HepG2 (cell line): ENCODE measurements around the gene UGP2. TPM values are rescaled to one million over a fixed set of nuclear protein-coding genes. Genes with fewer than 3 reads are reported as not detected.
A peak's percentile ranks its signal among the peaks of the same experiment; 100 is the strongest.

Experiments used
- LCORL ChIP-seq, 2 experiments: fragments of 450-650 bp in 1 of 2; sonication (generic) in 1 of 2; formaldehyde crosslinking in 1 of 2; IDR thresholded peaks; 2 replicates each; pipeline versions ENCODE4 v1.5.0 to v1.6.1; 2017 to 2020; ENCODE audit warnings: antibody characterized with exemption in 1 of 2, missing genetic modification reagents in 1 of 2
- NCOR1 ChIP-seq: fragments of 200-600 bp; sonication (generic); IDR thresholded peaks from 2 replicates; pipeline ENCODE4 v1.7.0; 2017; ENCODE audit warnings: antibody characterized with exemption, low read length, borderline replicate concordance
- NONO ChIP-seq, 2 experiments: fragments of 450-650 bp in 1 of 2; sonication (generic) in 1 of 2; formaldehyde crosslinking in 1 of 2; IDR thresholded peaks in 1 of 2; conservative IDR thresholded peaks in 1 of 2; 2 replicates each; pipeline versions ENCODE4 v1.6.1 to v1.8.0; 2017 to 2022; ENCODE audit warnings: mild to moderate bottlenecking in 1 of 2, missing genetic modification reagents in 1 of 2, moderate library complexity in 1 of 2
- RBAK ChIP-seq: sonication (generic); formaldehyde crosslinking; IDR thresholded peaks from 2 replicates; pipeline ENCODE4 v1.5.1; 2020; ENCODE audit warnings: mild to moderate bottlenecking, missing genetic modification reagents
- ZNF17 ChIP-seq: sonication (generic); formaldehyde crosslinking; IDR thresholded peaks from 2 replicates; pipeline ENCODE4 v1.5.0; 2020; ENCODE audit warnings: mild to moderate bottlenecking, missing genetic modification reagents
- ZNF280B ChIP-seq: sonication (generic); formaldehyde crosslinking; IDR thresholded peaks from 2 replicates; pipeline ENCODE4 v1.5.0; 2020; ENCODE audit warnings: missing genetic modification reagents, mild to moderate bottlenecking, borderline replicate concordance
- ZNF30 ChIP-seq: sonication (generic); formaldehyde crosslinking; IDR thresholded peaks from 2 replicates; pipeline ENCODE4 v1.5.0; 2020; ENCODE audit warnings: mild to moderate bottlenecking, missing genetic modification reagents
- ZNF354B ChIP-seq: sonication (generic); formaldehyde crosslinking; IDR thresholded peaks from 2 replicates; pipeline ENCODE4 v1.8.0; 2022; ENCODE audit warnings: mild to moderate bottlenecking, missing genetic modification reagents
- ZNF496 ChIP-seq: sonication (generic); formaldehyde crosslinking; IDR thresholded peaks from 2 replicates; pipeline ENCODE4 v1.8.1; 2023; ENCODE audit warnings: mild to moderate bottlenecking, moderate library complexity, missing genetic modification reagents; ENCODE audit not compliant: insufficient replicate concordance
- ZNF607 ChIP-seq: sonication (generic); formaldehyde crosslinking; IDR thresholded peaks from 2 replicates; pipeline ENCODE4 v1.5.1; 2020; ENCODE audit warnings: missing genetic modification reagents, mild to moderate bottlenecking, borderline replicate concordance
- ZNF614 ChIP-seq: IDR thresholded peaks from 2 replicates; pipeline ENCODE4 v1.6.1; 2018; ENCODE audit warnings: missing biosample characterization, missing genetic modification reagents, inconsistent platforms, borderline replicate concordance
- polyA plus RNA-seq, 8 experiments: library from polyadenylated mRNA; depleted of rRNA in 3 of 8; stranded (reverse) in 7 of 8; unstranded in 1 of 8; fragments of >200 nt; fragmentation: Illumina TruSeq in 4 of 8; extraction: Trizol in 4 of 8; gene quantifications; 2 replicates each; pipeline versions ENCODE4 v1.2.1 to v1.2.3, GENCODE V29; 2011 to 2016; ENCODE audit warnings: low read depth in 4 of 8, missing spikeins in 1 of 8, mixed read lengths in 1 of 8; ENCODE audit not compliant: insufficient read depth in 1 of 8
- total RNA-seq, 5 experiments: library from RNA; depleted of rRNA; stranded (reverse); fragments of >200 nt; fragmentation: Illumina TruSeq; extraction: Trizol; gene quantifications; 2 replicates each; pipeline ENCODE4 v1.2.3, GENCODE V29; 2016; ENCODE audit warnings: low read depth in 1 of 5
- TF ChIP-seq, protein P1 (sequence below): sonication (generic); formaldehyde crosslinking; IDR thresholded peaks from 2 replicates; pipeline ENCODE4 v1.4.0; 2020; ENCODE audit warnings: missing genetic modification reagents, mild to moderate bottlenecking, borderline replicate concordance
- TF ChIP-seq, protein P2 (sequence below): sonication (generic); formaldehyde crosslinking; conservative IDR thresholded peaks from 2 replicates; pipeline ENCODE4 v1.4.0; 2020; ENCODE audit warnings: missing genetic modification reagents
- TF ChIP-seq, protein P3 (sequence below): sonication (generic); formaldehyde crosslinking; IDR thresholded peaks from 2 replicates; pipeline ENCODE4 v1.4.0; 2020; ENCODE audit warnings: missing genetic modification reagents, borderline replicate concordance
- TF ChIP-seq, protein P4 (sequence below): sonication (generic); formaldehyde crosslinking; conservative IDR thresholded peaks from 2 replicates; pipeline ENCODE4 v1.4.0; 2020; ENCODE audit warnings: missing genetic modification reagents
- TF ChIP-seq, protein P5 (sequence below): sonication (generic); formaldehyde crosslinking; IDR thresholded peaks from 2 replicates; pipeline ENCODE4 v1.8.0; 2022; ENCODE audit warnings: mild to moderate bottlenecking, missing genetic modification reagents

UGP2 gene
- total and polyA plus RNA-seq, 2 of the 13 experiments (the other 11 are each of a cell fraction or from before 2014, with no cell fraction given), result 96.0 to 134 TPM

GRCh38 chr2:63827749-63828148 lies 13.9 kb upstream of the UGP2 start (continued):
- TF ChIP-seq NONO (IDR thresholded peaks at IDR 0.05), result no peak
- TF ChIP-seq NONO (CRISPR knock-in tag; conservative IDR thresholded peaks at IDR 0.05), result 0 out of 2 replicates have a peak, but pooled peaks have one; percentile 22
- TF ChIP-seq ZNF354B, result no peak
- TF ChIP-seq, protein P1, sequence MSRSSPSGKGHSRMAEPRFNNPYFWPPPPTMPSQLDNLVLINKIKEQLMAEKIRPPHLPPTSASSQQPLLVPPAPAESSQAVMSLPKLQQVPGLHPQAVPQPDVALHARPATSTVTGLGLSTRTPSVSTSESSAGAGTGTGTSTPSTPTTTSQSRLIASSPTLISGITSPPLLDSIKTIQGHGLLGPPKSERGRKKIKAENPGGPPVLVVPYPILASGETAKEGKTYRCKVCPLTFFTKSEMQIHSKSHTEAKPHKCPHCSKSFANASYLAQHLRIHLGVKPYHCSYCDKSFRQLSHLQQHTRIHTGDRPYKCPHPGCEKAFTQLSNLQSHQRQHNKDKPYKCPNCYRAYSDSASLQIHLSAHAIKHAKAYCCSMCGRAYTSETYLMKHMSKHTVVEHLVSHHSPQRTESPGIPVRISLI (CRISPR knock-in tag), result peak; percentile 41; the same call in 1 of the 2 replicates
- TF ChIP-seq, protein P2, sequence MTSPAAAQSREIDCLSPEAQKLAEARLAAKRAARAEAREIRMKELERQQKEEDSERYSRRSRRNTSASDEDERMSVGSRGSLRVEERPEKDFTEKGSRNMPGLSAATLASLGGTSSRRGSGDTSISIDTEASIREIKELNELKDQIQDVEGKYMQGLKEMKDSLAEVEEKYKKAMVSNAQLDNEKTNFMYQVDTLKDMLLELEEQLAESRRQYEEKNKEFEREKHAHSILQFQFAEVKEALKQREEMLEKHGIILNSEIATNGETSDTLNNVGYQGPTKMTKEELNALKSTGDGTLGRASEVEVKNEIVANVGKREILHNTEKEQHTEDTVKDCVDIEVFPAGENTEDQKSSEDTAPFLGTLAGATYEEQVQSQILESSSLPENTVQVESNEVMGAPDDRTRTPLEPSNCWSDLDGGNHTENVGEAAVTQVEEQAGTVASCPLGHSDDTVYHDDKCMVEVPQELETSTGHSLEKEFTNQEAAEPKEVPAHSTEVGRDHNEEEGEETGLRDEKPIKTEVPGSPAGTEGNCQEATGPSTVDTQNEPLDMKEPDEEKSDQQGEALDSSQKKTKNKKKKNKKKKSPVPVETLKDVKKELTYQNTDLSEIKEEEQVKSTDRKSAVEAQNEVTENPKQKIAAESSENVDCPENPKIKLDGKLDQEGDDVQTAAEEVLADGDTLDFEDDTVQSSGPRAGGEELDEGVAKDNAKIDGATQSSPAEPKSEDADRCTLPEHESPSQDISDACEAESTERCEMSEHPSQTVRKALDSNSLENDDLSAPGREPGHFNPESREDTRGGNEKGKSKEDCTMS (CRISPR knock-in tag), result no peak
- no peak for TF ChIP-seq RBAK
- TF ChIP-seq, protein P3, sequence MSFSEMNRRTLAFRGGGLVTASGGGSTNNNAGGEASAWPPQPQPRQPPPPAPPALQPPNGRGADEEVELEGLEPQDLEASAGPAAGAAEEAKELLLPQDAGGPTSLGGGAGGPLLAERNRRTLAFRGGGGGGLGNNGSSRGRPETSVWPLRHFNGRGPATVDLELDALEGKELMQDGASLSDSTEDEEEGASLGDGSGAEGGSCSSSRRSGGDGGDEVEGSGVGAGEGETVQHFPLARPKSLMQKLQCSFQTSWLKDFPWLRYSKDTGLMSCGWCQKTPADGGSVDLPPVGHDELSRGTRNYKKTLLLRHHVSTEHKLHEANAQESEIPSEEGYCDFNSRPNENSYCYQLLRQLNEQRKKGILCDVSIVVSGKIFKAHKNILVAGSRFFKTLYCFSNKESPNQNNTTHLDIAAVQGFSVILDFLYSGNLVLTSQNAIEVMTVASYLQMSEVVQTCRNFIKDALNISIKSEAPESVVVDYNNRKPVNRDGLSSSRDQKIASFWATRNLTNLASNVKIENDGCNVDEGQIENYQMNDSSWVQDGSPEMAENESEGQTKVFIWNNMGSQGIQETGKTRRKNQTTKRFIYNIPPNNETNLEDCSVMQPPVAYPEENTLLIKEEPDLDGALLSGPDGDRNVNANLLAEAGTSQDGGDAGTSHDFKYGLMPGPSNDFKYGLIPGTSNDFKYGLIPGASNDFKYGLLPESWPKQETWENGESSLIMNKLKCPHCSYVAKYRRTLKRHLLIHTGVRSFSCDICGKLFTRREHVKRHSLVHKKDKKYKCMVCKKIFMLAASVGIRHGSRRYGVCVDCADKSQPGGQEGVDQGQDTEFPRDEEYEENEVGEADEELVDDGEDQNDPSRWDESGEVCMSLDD, result no peak
- TF ChIP-seq ZNF280B, result no peak
- TF ChIP-seq ZNF607 (CRISPR knock-in tag), result no peak
- peak; percentile 49; the same call in 1 of the 2 replicates for TF ChIP-seq LCORL (IDR thresholded peaks at IDR 0.05)
- TF ChIP-seq LCORL (CRISPR knock-in tag; IDR thresholded peaks at IDR 0.05), result peak; percentile 88
- TF ChIP-seq NCOR1, result peak; percentile 68; the same call in 1 of the 2 replicates
- TF ChIP-seq, protein P4, sequence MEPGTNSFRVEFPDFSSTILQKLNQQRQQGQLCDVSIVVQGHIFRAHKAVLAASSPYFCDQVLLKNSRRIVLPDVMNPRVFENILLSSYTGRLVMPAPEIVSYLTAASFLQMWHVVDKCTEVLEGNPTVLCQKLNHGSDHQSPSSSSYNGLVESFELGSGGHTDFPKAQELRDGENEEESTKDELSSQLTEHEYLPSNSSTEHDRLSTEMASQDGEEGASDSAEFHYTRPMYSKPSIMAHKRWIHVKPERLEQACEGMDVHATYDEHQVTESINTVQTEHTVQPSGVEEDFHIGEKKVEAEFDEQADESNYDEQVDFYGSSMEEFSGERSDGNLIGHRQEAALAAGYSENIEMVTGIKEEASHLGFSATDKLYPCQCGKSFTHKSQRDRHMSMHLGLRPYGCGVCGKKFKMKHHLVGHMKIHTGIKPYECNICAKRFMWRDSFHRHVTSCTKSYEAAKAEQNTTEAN (CRISPR knock-in tag), result no peak
- TF ChIP-seq ZNF614 (CRISPR knock-in tag), result peak; percentile 54; the same call in 1 of the 2 replicates
- TF ChIP-seq ZNF30, result no peak
- no peak for TF ChIP-seq ZNF17 (CRISPR knock-in tag)
- TF ChIP-seq ZNF496, result no peak
- TF ChIP-seq, protein P5, sequence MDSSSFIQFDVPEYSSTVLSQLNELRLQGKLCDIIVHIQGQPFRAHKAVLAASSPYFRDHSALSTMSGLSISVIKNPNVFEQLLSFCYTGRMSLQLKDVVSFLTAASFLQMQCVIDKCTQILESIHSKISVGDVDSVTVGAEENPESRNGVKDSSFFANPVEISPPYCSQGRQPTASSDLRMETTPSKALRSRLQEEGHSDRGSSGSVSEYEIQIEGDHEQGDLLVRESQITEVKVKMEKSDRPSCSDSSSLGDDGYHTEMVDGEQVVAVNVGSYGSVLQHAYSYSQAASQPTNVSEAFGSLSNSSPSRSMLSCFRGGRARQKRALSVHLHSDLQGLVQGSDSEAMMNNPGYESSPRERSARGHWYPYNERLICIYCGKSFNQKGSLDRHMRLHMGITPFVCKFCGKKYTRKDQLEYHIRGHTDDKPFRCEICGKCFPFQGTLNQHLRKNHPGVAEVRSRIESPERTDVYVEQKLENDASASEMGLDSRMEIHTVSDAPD (CRISPR knock-in tag), result no peak
